Hepatic stellate cell (primary cell): Measurements from ENCODE around the gene FGD5.
"Not testable (repeated sequence)": the region's sequence is repeated elsewhere in the genome, so short reads cannot be mapped to it uniquely, and the experiment has no call there.

Source experiments
- DNase-seq: peaks from one replicate; pipeline ENCODE4 v3.0.0; 2011; ENCODE audit warnings: low spot score

Gene FGD5

GRCh38 chr3:14808025-14808424 lies 10.7 kb upstream of the FGD5 start:
- no peak for DNase-seq

DNA sequence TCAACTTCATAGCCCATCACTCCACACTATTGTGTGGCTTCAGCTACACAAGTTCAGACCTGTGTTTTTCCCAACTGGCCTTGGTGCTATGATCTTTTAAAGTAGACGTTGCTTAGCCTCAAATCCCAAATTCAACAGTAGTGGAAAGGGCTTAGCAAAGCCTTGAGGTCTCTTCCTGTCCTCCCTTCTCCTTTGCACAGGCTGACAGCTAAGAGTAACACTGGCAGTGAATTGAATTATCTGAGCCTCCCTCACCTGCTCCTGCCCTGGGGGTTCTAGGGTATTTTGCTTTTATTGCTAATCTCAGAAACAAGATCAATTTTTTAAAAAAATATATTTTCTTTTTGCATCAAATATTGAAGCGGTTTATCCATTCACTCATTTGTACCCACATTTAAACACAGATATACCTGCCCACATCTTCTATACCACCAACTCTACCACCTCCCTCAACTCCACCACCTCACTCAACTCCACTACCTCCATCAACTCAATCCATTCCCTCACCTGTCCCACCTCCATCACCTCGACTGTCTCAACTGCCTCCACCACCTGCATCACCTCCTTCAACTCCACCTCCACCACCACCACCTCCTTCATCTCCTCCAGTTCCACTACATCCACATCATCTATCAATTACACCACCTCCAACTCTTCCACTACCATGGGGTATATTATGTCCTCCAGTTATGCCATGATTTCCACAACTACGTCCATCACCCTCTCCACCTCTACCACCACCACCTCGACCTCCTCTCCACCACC lies 10.1 kb upstream of the FGD5 start:
- no peak for DNase-seq

- DNase-seq, result not testable (repeated sequence)
These were observed 9.2 kb upstream of the FGD5 start for GRCh38 chr3:14809611-14810010.

GRCh38 chr3:14810070-14810791 lies 8.5 kb upstream of the FGD5 start:
- no peak for DNase-seq

- DNase-seq, result no peak
These were observed 7.7 kb upstream of the FGD5 start for GRCh38 chr3:14810801-14811661.

DNA sequence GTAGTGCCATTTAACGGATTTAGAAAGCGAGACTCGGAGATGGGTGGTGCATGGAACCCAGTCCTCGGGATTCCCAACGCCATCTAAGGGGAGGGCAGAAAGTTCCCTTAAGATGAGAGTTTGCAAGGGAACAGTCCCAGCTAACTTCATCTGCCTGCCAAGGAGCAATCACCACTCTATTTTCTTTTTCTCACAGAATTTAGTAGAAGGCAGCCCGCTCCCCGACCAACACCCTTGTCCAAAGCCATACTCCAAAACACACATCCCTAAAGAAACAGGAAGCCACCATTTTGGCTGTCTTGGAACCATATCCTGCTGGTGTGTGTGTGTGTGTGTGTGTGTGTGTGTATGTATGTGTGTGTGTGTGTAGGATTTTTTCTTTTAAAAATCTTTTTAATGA lies 7.1 kb upstream of the FGD5 start:
- no peak for DNase-seq

DNA sequence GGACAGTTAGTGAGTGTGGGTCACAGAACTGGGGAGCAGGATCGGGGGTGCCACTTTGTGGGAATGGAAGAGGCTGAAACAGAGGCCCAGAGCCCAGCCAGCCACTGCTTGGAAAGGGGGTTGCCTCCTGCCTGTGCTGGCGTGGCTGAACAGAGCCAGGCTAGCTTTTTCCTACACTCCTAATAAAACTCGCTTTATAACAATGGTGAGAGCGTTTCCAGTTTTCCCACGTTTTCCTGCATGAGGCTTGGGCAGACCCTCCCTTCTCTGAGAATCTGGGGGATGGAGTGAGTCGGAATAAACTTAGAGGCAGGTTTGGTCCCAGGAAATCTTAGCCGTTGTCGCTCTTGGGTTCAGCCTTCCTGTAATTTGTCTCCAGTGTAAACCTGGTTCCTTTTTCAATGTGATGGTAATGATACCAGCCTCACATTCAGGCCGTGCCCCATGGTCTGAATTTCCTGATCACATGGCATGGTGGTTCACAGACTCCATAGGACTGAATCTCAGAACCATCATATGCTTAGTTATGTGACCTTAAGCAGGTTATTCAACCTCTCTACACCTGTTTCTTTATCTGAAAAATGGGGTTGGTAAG lies 6.5 kb upstream of the FGD5 start:
- DNase-seq, result no peak

- no peak for DNase-seq
These were observed 4.3 kb upstream of the FGD5 start for GRCh38 chr3:14814411-14814871.

DNA sequence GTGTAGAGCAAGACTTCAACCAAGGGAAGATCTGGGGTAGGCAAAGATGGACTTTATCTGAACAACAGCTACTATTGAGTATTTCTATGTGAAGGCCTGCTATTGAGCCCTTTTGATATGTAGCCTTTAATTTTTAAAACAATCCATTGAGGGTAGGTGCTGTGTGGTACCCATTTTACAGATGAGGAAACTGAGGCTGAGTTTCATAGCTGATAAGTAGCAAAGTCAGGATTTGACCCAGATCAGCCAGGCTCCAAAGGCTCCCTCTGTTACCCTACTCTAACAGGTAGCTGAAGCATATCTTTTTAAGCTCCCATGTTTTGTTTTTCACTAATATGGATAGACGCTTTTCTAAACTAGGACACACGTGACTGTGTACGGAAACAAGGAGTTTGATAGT lies 2.4 kb upstream of the FGD5 start:
- DNase-seq, result no peak

GRCh38 chr3:14819671-14820070 lies 909 bp downstream of the FGD5 start:
- DNase-seq, result no peak

- no peak for DNase-seq
These were observed 1.4 kb downstream of the FGD5 start for GRCh38 chr3:14820156-14820555.

DNA sequence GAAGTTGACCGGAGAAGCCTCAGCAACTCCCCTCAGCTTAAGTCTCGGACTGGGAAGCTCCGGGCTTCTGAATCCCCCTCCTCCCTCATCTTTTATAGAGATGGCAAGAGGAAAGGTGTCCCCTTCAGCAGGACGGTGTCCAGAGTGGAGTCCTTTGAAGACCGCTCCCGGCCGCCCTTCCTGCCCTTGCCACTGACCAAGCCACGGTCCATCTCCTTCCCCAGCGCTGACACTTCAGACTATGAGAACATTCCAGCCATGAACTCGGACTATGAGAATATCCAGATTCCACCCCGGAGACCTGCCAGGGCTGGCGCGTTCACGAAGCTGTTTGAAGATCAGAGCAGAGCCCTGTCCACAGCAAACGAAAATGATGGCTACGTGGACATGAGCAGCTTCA lies 2.4 kb downstream of the FGD5 start:
- DNase-seq, result no peak

GRCh38 chr3:14822134-14822533 lies 3.4 kb downstream of the FGD5 start:
- DNase-seq, result no peak

GRCh38 chr3:14822670-14823390 lies 4.1 kb downstream of the FGD5 start:
- no peak for DNase-seq

DNA sequence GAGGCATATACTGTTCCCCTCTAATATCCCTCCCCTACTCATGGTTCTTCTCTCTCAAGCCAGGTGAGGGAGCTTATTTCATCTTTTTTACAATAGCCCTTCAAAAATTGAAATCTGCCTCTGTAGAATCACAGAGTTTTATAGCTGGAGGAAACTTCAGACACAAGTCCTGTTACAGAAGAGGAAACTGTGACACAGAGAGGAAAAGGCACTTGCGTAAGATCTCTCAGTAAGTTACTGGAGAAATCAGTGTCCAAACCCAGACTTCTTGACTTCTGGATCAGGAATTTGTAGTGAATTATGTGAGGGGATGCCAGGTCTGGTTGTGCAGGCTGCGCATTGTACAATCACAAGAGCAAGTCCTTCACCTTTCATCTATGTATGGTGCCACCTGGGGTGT lies 4.6 kb downstream of the FGD5 start:
- DNase-seq, result no peak

- no peak for DNase-seq
These were observed 5.3 kb downstream of the FGD5 start for GRCh38 chr3:14823910-14824629.

GRCh38 chr3:14824646-14825045 lies 5.9 kb downstream of the FGD5 start:
- DNase-seq, result no peak

- DNase-seq, result no peak
These were observed 7.3 kb downstream of the FGD5 start for GRCh38 chr3:14826069-14826468.

- no peak for DNase-seq
These were observed 9.0 kb downstream of the FGD5 start for GRCh38 chr3:14827776-14828175.

DNA sequence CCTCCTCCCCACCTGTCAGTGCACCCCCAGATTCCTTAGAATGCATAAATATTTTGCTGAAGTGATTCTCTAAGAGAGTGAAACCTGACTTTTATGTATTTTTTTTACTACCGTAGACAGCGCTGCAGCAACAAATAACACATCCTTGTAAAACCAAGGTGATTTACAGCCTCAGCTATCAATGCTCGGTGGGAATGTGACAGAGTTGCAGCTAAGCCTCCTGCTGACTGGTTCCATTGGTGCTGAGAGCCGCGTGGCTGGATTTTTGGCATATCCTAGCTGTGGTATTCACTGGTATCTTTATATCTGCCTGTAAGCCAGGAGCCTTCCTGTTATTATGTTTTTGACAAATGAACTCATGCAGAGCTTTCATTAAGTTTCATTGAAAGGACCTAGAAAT lies 11.0 kb downstream of the FGD5 start:
- DNase-seq, result no peak

- DNase-seq, result no peak
These were observed 13.2 kb downstream of the FGD5 start for GRCh38 chr3:14831916-14832450.
